Lung (tissue), 12 donors: ENCODE data around the gene ZBTB7A. TPM values are rescaled to one million over a fixed set of nuclear protein-coding genes. Genes with fewer than 3 reads are reported as not detected.

Source experiments
- ATAC-seq: fragments of 200-7000 bp; cut with Tn5 transposase; one replicate; pipeline ENCODE4 v1.9.1; 2020; ENCODE audit warnings: moderate number of reproducible peaks; ENCODE audit not compliant: insufficient read depth, low FRiP score
- DNase-seq, 3 donors: peaks; one replicate each; pipeline ENCODE4 v3.0.0-alpha.2; 2013 to 2017
- H3K27ac ChIP-seq, 2 donors: one replicate each; pipeline ENCODE4 v1.5.1; 2013; ENCODE audit warnings: mild to moderate bottlenecking in 2 of 2, moderate library complexity in 2 of 2, control low read depth in 1 of 2, inconsistent platforms in 1 of 2, low read depth in 1 of 2, low read length in 1 of 2
- H3K27me3 ChIP-seq, 3 donors: one replicate each; pipeline ENCODE4 v1.5.1; 2013; ENCODE audit warnings: low read length in 2 of 3; ENCODE audit not compliant: control insufficient read depth in 3 of 3, insufficient read depth in 3 of 3
- H3K36me3 ChIP-seq, 4 donors: one replicate each; pipeline ENCODE4 v1.5.1; 2013; ENCODE audit warnings: low read length in 4 of 4, mild to moderate bottlenecking in 1 of 4, moderate library complexity in 1 of 4; ENCODE audit not compliant: control insufficient read depth in 4 of 4, insufficient read depth in 4 of 4
- H3K4me1 ChIP-seq, 5 donors: one replicate each; pipeline ENCODE4 v1.5.1; 2013; ENCODE audit warnings: low read length in 5 of 5, mild to moderate bottlenecking in 2 of 5, moderate library complexity in 1 of 5; ENCODE audit not compliant: control insufficient read depth in 5 of 5, insufficient read depth in 5 of 5
- H3K4me3 ChIP-seq: one replicate; pipeline ENCODE4 v1.5.1; 2013; ENCODE audit warnings: mild to moderate bottlenecking, control low read depth, moderate library complexity
- H3K9ac ChIP-seq, 2 donors: one replicate each; pipeline ENCODE4 v1.5.1; 2013; ENCODE audit warnings: low read length in 2 of 2, control low read depth in 1 of 2; ENCODE audit not compliant: insufficient read depth in 1 of 2
- H3K9me3 ChIP-seq, 4 donors: one replicate each; pipeline ENCODE4 v1.5.1; 2013; ENCODE audit warnings: low read length in 3 of 4, mild to moderate bottlenecking in 1 of 4, moderate library complexity in 1 of 4; ENCODE audit not compliant: control insufficient read depth in 4 of 4, insufficient read depth in 3 of 4
- CTCF ChIP-seq: IDR thresholded peaks from 2 replicates; pipeline ENCODE4 v1.5.1; 2012; ENCODE audit warnings: mild to moderate bottlenecking; ENCODE audit errors: control extremely low read depth, extremely low read depth
- WGBS, 2 donors: extraction: QIAGEN DNeasy Blood & Tissue Kit; methylation state at CpG; one replicate each; pipeline ENCODE4 v1.1.7; 2013; 5-methylcytosine and 5-hydroxymethylcytosine counted together
- polyA plus RNA-seq, 2 donors: library from polyadenylated mRNA; stranded (reverse); fragments of 200-250 nt; gene quantifications; one replicate each; pipeline ENCODE4 v1.2.1, GENCODE V29; 2013
- total RNA-seq, 2 donors: library from RNA; depleted of rRNA in 1 of 2; stranded (reverse); fragments of >200 nt in 1 of 2; gene quantifications; one replicate each; pipeline ENCODE4 v1.2.1, GENCODE V29; 2014 to 2021
- donor health status: control.
- donor health status: control.
- donor health status: Bipolar disorder and iron deficiency.
- donor health status: healthy.
- donor health status: DM: yes; HTN: yes; CAD: no.

The ZBTB7A gene
- total and polyA plus RNA-seq, 4 donors, result 13.4 to 68.0 (median 19.5) TPM

- H3K27ac ChIP-seq, result no peak overlapping the region
- DNase-seq (no peak), ATAC-seq (no peak)
- no peaks in the 10 kb centered on the region for H3K27me3 ChIP-seq
- no peak overlapping the region for H3K9ac ChIP-seq
- H3K4me1 ChIP-seq, result no peaks in the 10 kb centered on the region
- no peaks in the 10 kb centered on the region for H3K9me3 ChIP-seq
- TF ChIP-seq CTCF, result no peak
- peaks cover 4 to 76% (median 22%) of the 10 kb centered on the region in 4 donors for H3K36me3 ChIP-seq
- no peak overlapping the region for H3K4me3 ChIP-seq
- WGBS, 2 donors, result 89 to 93% methylated on average over 54 to 63 of the region's 63 CpGs
These were observed 33.4 kb downstream of the ZBTB7A start for GRCh38 chr19:4033028-4033956.

GRCh38 chr19:4032436-4032835 lies 34.3 kb downstream of the ZBTB7A start:
- ATAC-seq (no peak), DNase-seq (no peak)
- Histone ChIP-seq H3K27me3 (no peaks in the 10 kb centered on the region), H3K9me3 (no peaks in the 10 kb centered on the region), H3K36me3 (peaks cover 4 to 78% (median 22%) of the 10 kb centered on the region in 4 donors), H3K4me1 (no peaks in the 10 kb centered on the region), H3K4me3 (no peak overlapping the region), H3K9ac (no peak overlapping the region), H3K27ac (no peak overlapping the region)
- WGBS, 2 donors, result 83 to 88% methylated on average over 16 of the region's 16 CpGs
- TF ChIP-seq CTCF, result no peak

- TF ChIP-seq CTCF, result no peak
- no peak for ATAC-seq
- DNase-seq, result no peak
These were observed 35.3 kb downstream of the ZBTB7A start for GRCh38 chr19:4031420-4031819.

More at GRCh38 chr19:4031420-4031819, 35.3 kb downstream of the ZBTB7A start:
- H3K4me3 ChIP-seq, result no peak overlapping the region
- no peak overlapping the region for H3K9ac ChIP-seq
- peaks cover 4 to 71% (median 17%) of the 10 kb centered on the region in 4 donors for H3K36me3 ChIP-seq
- no peaks in the 10 kb centered on the region for H3K9me3 ChIP-seq
- H3K27ac ChIP-seq, result no peak overlapping the region
- no peaks in the 10 kb centered on the region for H3K4me1 ChIP-seq
- no peaks in the 10 kb centered on the region for H3K27me3 ChIP-seq
- WGBS, 2 donors, result 88 to 89% methylated on average over 11 of the region's 11 CpGs
